OCI-LY3 (cell line): ENCODE results near the gene CITED1.

ENCODE experiments used
- EZH2phosphoT487 ChIP-seq: fragments of 200-600 bp; shearing (Covaris generic); IDR thresholded peaks from 2 replicates; pipeline ENCODE4 v1.6.1; 2018; ENCODE audit warnings: antibody characterized with exemption, mixed run types, low read depth
- TF ChIP-seq, protein P1 (sequence below): fragments of 200-600, 300-600 bp; sonication (generic); IDR thresholded peaks from 2 replicates; pipeline ENCODE4 v1.5.1; 2014; ENCODE audit warnings: antibody characterized with exemption, low read length, low read depth

GRCh38 chrX:72272868-72273267, 32.8 kb downstream of the CITED1 start:
- no peak for TF ChIP-seq EZH2phosphoT487
- TF ChIP-seq, protein P1, sequence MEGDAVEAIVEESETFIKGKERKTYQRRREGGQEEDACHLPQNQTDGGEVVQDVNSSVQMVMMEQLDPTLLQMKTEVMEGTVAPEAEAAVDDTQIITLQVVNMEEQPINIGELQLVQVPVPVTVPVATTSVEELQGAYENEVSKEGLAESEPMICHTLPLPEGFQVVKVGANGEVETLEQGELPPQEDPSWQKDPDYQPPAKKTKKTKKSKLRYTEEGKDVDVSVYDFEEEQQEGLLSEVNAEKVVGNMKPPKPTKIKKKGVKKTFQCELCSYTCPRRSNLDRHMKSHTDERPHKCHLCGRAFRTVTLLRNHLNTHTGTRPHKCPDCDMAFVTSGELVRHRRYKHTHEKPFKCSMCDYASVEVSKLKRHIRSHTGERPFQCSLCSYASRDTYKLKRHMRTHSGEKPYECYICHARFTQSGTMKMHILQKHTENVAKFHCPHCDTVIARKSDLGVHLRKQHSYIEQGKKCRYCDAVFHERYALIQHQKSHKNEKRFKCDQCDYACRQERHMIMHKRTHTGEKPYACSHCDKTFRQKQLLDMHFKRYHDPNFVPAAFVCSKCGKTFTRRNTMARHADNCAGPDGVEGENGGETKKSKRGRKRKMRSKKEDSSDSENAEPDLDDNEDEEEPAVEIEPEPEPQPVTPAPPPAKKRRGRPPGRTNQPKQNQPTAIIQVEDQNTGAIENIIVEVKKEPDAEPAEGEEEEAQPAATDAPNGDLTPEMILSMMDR = no peak
